ACC112 (cell line): Measurements from ENCODE around the gene AFAP1.
A peak's percentile ranks its signal among the peaks of the same experiment; 100 is the strongest.

Source experiments
- H2AFZ ChIP-seq: fragments of 200-600 bp; sonication (generic); one replicate; pipeline ENCODE4 v1.6.0; 2017; ENCODE audit warnings: antibody characterized with exemption, low read length; ENCODE audit not compliant: unreplicated experiment
- H3K27ac ChIP-seq: fragments of 200-600 bp; sonication (generic); 2 replicates; pipeline ENCODE4 v1.5.1; 2014; ENCODE audit warnings: low read depth, mild to moderate bottlenecking, antibody characterized with exemption, low read length, moderate library complexity
- H3K27me3 ChIP-seq: fragments of 200-600 bp; sonication (generic); 2 replicates; pipeline ENCODE4 v1.6.1; 2014; ENCODE audit warnings: mild to moderate bottlenecking, antibody characterized with exemption, low read length, moderate library complexity, mixed read lengths; ENCODE audit not compliant: insufficient read depth
- H3K36me3 ChIP-seq: fragments of 200-600 bp; sonication (generic); 2 replicates; pipeline ENCODE4 v1.6.1; 2016; ENCODE audit warnings: mild to moderate bottlenecking, antibody characterized with exemption, low read length, moderate library complexity, mixed read lengths; ENCODE audit not compliant: insufficient read depth
- H3K4me1 ChIP-seq: fragments of 200-600 bp; sonication (generic); one replicate; pipeline ENCODE4 v1.6.1; 2016; ENCODE audit warnings: low read length, mixed read lengths; ENCODE audit not compliant: insufficient read depth, unreplicated experiment, control insufficient read depth
- H3K4me3 ChIP-seq: fragments of 200-600 bp; sonication (generic); 2 replicates; pipeline ENCODE4 v1.5.1; 2014; ENCODE audit warnings: mild to moderate bottlenecking, low read depth, low read length
- H3K79me2 ChIP-seq: fragments of 200-600 bp; sonication (generic); one replicate; pipeline ENCODE4 v1.6.0; 2016; ENCODE audit warnings: low read length; ENCODE audit not compliant: control insufficient read depth, unreplicated experiment, insufficient read depth

The AFAP1 gene

DNA sequence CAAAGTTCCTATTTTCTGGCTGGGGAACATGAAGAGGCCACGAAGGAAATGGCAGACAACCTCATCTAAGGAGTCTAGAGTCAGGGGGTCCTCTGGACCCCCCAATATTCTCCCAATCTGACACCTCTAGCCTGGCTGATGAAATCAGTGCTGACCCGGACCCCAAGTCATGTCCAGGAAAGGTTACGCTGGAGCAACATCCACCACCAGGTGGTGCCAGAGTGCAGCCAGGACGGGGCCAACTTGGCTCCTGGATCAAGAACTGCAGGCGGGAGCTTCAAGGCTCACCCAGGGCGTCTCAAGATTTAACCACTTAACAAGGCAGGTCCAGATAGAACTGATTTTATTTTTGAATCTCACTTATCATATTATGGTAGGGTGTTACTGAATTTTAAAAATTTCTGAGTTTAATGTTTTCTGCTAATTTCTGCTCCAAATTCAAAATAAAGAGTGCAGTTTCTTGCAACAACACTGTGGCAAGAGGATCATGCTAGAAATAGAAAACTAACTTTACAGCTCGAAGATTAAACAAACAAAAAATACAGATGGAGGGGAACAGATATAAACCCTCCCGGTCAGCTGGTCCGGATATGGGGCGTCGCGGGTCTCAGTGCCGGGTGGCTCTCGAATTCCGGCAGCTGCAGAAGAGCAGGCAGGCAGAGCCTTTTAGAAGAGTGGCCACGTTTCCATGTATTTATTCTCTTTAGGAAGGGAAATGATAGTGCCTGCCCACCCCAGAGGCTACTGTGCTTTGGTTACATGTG is 135.5 kb downstream of the AFAP1 start:
- Histone ChIP-seq H3K27me3 (no peaks in the 10 kb centered on the region), H3K4me1 (peaks cover 40% of the 10 kb centered on the region), H2AFZ (no peak overlapping the region), H3K27ac (peak overlapping the region; percentile 92), H3K36me3 (peaks cover 42% of the 10 kb centered on the region), H3K4me3 (no peak overlapping the region), H3K79me2 (peaks cover 31% of the 10 kb centered on the region)

DNA sequence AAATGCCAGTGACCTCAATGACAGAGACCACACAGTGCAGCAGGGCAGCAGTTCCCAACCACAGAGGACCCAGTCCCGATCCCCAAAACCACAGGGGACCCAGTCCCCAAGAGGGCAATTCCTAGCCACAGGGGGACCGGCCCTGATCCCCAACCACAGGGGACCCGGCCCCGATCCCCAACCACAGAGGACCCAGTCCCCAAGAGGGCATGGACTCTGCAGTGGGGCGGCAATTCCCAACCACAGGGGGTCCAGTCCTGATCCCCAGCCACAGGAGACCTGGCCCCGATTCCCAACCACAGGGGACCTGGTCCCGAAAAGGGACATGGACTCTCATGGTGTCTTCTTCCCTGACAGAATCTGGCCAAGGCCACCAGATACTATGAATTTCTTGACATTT is 136.3 kb downstream of the AFAP1 start:
- Histone ChIP-seq H3K4me3 (no peak overlapping the region), H3K36me3 (peaks cover 45% of the 10 kb centered on the region), H3K4me1 (peaks cover 36% of the 10 kb centered on the region), H2AFZ (no peak overlapping the region), H3K79me2 (peaks cover 31% of the 10 kb centered on the region), H3K27me3 (no peaks in the 10 kb centered on the region), H3K27ac (no peak overlapping the region)

- peaks cover 43% of the 10 kb centered on the region for H3K36me3 ChIP-seq
- no peak overlapping the region for H3K4me3 ChIP-seq
- H3K27ac ChIP-seq = no peak overlapping the region
- H2AFZ ChIP-seq = no peak overlapping the region
- peaks cover 22% of the 10 kb centered on the region for H3K79me2 ChIP-seq
- no peaks in the 10 kb centered on the region for H3K27me3 ChIP-seq
- peaks cover 34% of the 10 kb centered on the region for H3K4me1 ChIP-seq
These were observed 137.5 kb downstream of the AFAP1 start for GRCh38 chr4:7802093-7802726.

DNA sequence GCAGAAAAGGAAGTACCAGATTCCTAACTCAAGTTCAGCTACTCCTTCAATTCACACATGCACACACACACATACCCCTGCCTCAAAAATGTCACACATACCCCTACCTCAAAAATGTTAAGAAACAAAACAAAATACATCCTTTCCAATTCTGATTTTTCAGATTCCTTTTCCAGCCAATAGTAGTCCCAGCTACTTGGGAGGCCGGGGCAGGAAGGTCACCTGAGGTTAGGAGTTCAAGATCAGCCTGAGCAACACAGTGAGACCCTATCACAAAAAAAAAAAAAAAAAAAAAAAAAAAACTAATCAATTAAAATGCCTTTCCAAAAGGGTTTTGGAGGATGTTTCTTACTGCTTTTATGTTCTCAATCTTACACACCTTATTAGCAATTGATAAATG is 138.0 kb downstream of the AFAP1 start:
- H2AFZ ChIP-seq = no peak overlapping the region
- H3K4me1 ChIP-seq = peaks cover 29% of the 10 kb centered on the region
- no peaks in the 10 kb centered on the region for H3K27me3 ChIP-seq
- peaks cover 40% of the 10 kb centered on the region for H3K36me3 ChIP-seq
- H3K4me3 ChIP-seq = no peak overlapping the region
- peaks cover 21% of the 10 kb centered on the region for H3K79me2 ChIP-seq
- H3K27ac ChIP-seq = no peak overlapping the region

GRCh38 chr4:7801001-7801400 is 138.7 kb downstream of the AFAP1 start:
- Histone ChIP-seq H3K36me3 (peaks cover 39% of the 10 kb centered on the region), H3K27ac (no peak overlapping the region), H3K27me3 (no peaks in the 10 kb centered on the region), H3K79me2 (peaks cover 19% of the 10 kb centered on the region), H2AFZ (no peak overlapping the region), H3K4me3 (no peak overlapping the region), H3K4me1 (peaks cover 22% of the 10 kb centered on the region)

DNA sequence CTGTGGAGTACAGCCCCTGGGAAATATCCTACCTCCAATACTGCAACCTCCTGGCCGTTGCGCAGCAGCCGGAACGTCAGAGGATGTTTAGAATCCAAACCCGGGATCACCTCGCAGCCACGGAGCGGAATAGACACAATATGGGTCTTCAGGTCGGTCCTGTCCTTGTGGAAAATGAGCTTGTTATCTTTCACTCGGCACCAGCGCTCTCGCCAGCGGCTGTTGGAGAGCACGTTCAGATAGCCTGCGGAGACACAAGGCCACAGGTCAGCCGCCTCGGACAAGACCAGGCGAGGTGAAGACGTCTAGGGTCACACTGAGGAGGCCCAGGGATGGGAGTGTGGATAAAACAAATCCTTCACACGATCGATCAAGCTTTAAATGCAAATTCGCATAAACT is 139.3 kb downstream of the AFAP1 start:
- H3K4me1 ChIP-seq = peaks cover 16% of the 10 kb centered on the region
- H3K4me3 ChIP-seq = no peak overlapping the region
- peaks cover 19% of the 10 kb centered on the region for H3K79me2 ChIP-seq
- H3K36me3 ChIP-seq = peaks cover 39% of the 10 kb centered on the region
- H3K27ac ChIP-seq = no peak overlapping the region
- H3K27me3 ChIP-seq = no peaks in the 10 kb centered on the region
- no peak overlapping the region for H2AFZ ChIP-seq

DNA sequence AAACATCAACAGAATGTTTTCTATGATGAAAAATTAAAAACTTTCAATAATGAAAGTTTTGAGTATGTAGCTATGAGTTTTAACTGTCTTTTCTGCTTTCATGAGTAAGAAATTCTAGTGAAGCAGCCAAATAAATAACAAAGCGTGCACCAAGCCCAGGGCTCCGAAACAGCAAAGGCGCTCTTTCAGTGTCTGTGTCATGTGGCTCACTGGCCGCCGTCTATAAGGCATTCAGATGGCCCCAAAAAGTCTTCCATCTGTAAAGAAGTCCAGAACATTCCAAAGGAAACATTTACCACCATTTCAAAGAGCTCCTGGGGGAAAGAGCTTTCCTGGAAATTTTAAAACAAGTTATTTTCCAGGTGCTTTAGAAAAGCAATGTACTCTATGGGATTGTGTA is 139.9 kb downstream of the AFAP1 start:
- H3K79me2 ChIP-seq = peaks cover 19% of the 10 kb centered on the region
- peaks cover 10% of the 10 kb centered on the region for H3K4me1 ChIP-seq
- H3K4me3 ChIP-seq = no peak overlapping the region
- H3K27ac ChIP-seq = no peak overlapping the region
- no peak overlapping the region for H2AFZ ChIP-seq
- no peaks in the 10 kb centered on the region for H3K27me3 ChIP-seq
- H3K36me3 ChIP-seq = peaks cover 39% of the 10 kb centered on the region

- no peak overlapping the region for H3K27ac ChIP-seq
- peaks cover 39% of the 10 kb centered on the region for H3K36me3 ChIP-seq
- peaks cover 19% of the 10 kb centered on the region for H3K79me2 ChIP-seq
These were observed 140.4 kb downstream of the AFAP1 start for GRCh38 chr4:7799306-7799705.

GRCh38 chr4:7798178-7798995 is 141.3 kb downstream of the AFAP1 start:
- H3K4me1 ChIP-seq = no peaks in the 10 kb centered on the region

More at GRCh38 chr4:7799306-7799705, 140.4 kb downstream of the AFAP1 start:
- no peak overlapping the region for H3K4me3 ChIP-seq
- no peaks in the 10 kb centered on the region for H3K27me3 ChIP-seq
- H2AFZ ChIP-seq = no peak overlapping the region
- peaks cover 5% of the 10 kb centered on the region for H3K4me1 ChIP-seq

GRCh38 chr4:7797330-7797729 is 142.3 kb downstream of the AFAP1 start:
- H3K27ac ChIP-seq = no peak overlapping the region
- H3K27me3 ChIP-seq = no peaks in the 10 kb centered on the region
- H3K36me3 ChIP-seq = peaks cover 44% of the 10 kb centered on the region
- H3K4me3 ChIP-seq = no peak overlapping the region
- H3K4me1 ChIP-seq = peaks cover 7% of the 10 kb centered on the region
- no peak overlapping the region for H2AFZ ChIP-seq
- peaks cover 14% of the 10 kb centered on the region for H3K79me2 ChIP-seq

More at GRCh38 chr4:7798178-7798995, 141.3 kb downstream of the AFAP1 start:
- peaks cover 14% of the 10 kb centered on the region for H3K79me2 ChIP-seq
- H3K4me3 ChIP-seq = no peak overlapping the region
- H3K27ac ChIP-seq = no peak overlapping the region
- H3K27me3 ChIP-seq = no peaks in the 10 kb centered on the region
- H2AFZ ChIP-seq = no peak overlapping the region
- peaks cover 42% of the 10 kb centered on the region for H3K36me3 ChIP-seq
